HCT116 (cell line): ENCODE results near the gene H2AZ2. TPM values are rescaled to one million over a fixed set of nuclear protein-coding genes. Genes with fewer than 3 reads are reported as not detected.

Experiments used
- ATAC-seq: fragments of 200-7000 bp; cut with Tn5 transposase; 2 replicates; pipeline ENCODE4 v1.9.1; 2020; ENCODE audit warnings: mild to moderate bottlenecking, moderate library complexity
- BruUV-seq: library from RNA; stranded (reverse); fragments of 400-500 nt; replicated peaks from 2 replicates; lab custom pipeline; 2021; lab: Mats Ljungman, UMichigan
- CTCF ChIA-PET: fragments of 300-600 bp; sonication (Branson Sonifier 250); formaldehyde crosslinking; loops from one replicate; lab custom pipeline; 2021; ENCODE audit warnings: antibody characterized with exemption; lab: Charles Lee
- POLR2A ChIA-PET: fragments of 300-600, 350-600 bp; sonication (Branson Sonifier 250); formaldehyde crosslinking; loops from one replicate; lab custom pipeline; 2021; ENCODE audit warnings: antibody characterized with exemption; lab: Charles Lee
- RAD21 ChIA-PET, 2 experiments: fragments of 300-600 bp; sonication (Branson Sonifier 250); formaldehyde crosslinking; loops; one replicate each; lab custom pipeline; 2023; ENCODE audit warnings: low total read pairs in 2 of 2; ENCODE audit not compliant: uncharacterized antibody in 2 of 2, unreplicated experiment in 2 of 2, low non-redundant PET in 1 of 2; lab: Charles Lee
- DNase-seq: peaks from one replicate; pipeline ENCODE4 v3.0.0-alpha.2; 2010; ENCODE audit warnings: low read depth, low spot score
- H2AFZ ChIP-seq: fragments of 200-600 bp; shearing (Covaris generic), sonication (generic); 2 replicates; pipeline ENCODE4 v1.6.1; 2017; ENCODE audit warnings: low read depth, mixed run types, mixed read lengths, antibody characterized with exemption, low read length; ENCODE audit not compliant: poor library complexity, severe bottlenecking
- H3K27ac ChIP-seq: 2 replicates; pipeline ENCODE4 v1.5.1; 2012; ENCODE audit warnings: low read depth, low read length
- H3K27me3 ChIP-seq: fragments of 200-600 bp; sonication (generic); 2 replicates; pipeline ENCODE4 v1.6.1; 2016; ENCODE audit warnings: mixed run types, low read length, mixed read lengths; ENCODE audit not compliant: insufficient read depth
- H3K36me3 ChIP-seq, 2 experiments: fragments of 200-500 bp in 1 of 2; fragments of 200-600 bp in 1 of 2; sonication (Bioruptor generic) in 1 of 2; sonication (generic) in 1 of 2; 2 replicates each; pipeline versions ENCODE4 v1.5.1 to v1.6.1; 2014 to 2016; ENCODE audit warnings: low read length in 2 of 2, inconsistent platforms in 1 of 2, mixed read lengths in 1 of 2, mixed run types in 1 of 2; ENCODE audit not compliant: insufficient read depth in 2 of 2, control insufficient read depth in 1 of 2
- H3K4me1 ChIP-seq, 2 experiments: fragments of 200-600 bp in 1 of 2; sonication (generic) in 1 of 2; 2 replicates each; pipeline versions ENCODE4 v1.5.1 to v1.6.1; 2012 to 2017; ENCODE audit warnings: low read length in 2 of 2, inconsistent platforms in 1 of 2, mild to moderate bottlenecking in 1 of 2, mixed read lengths in 1 of 2, mixed run types in 1 of 2, moderate library complexity in 1 of 2; ENCODE audit not compliant: insufficient read depth in 2 of 2, control insufficient read depth in 1 of 2
- H3K4me2 ChIP-seq: fragments of 200-600 bp; sonication (generic); 2 replicates; pipeline ENCODE4 v1.6.1; 2017; ENCODE audit warnings: mixed run types, low read length, mixed read lengths
- H3K4me3 ChIP-seq, 2 experiments: fragments of 200-600 bp in 1 of 2; sonication (generic) in 1 of 2; replicated peaks in 1 of 2; 2 replicates each; pipeline ENCODE4 v1.5.1; 2011 to 2016; ENCODE audit warnings: low read length in 2 of 2, control low read depth in 1 of 2, low read depth in 1 of 2, mild to moderate bottlenecking in 1 of 2, mixed read lengths in 1 of 2, mixed run types in 1 of 2
- H3K79me2 ChIP-seq: fragments of 200-600 bp; sonication (generic); 2 replicates; pipeline ENCODE4 v1.6.1; 2017; ENCODE audit warnings: mild to moderate bottlenecking, mixed run types, low read length, moderate library complexity, mixed read lengths; ENCODE audit not compliant: insufficient read depth
- H3K9ac ChIP-seq: fragments of 200-600 bp; sonication (generic); 2 replicates; pipeline ENCODE4 v1.6.1; 2016; ENCODE audit warnings: low read length, mixed read lengths
- H3K9me2 ChIP-seq: fragments of 200-600 bp; sonication (generic), shearing (Covaris generic); 2 replicates; pipeline ENCODE4 v1.6.1; 2017; ENCODE audit warnings: mixed run types, mild to moderate bottlenecking, moderate library complexity; ENCODE audit not compliant: insufficient read depth
- H3K9me3 ChIP-seq, 2 experiments: fragments of 200-500 bp in 1 of 2; fragments of 200-600 bp in 1 of 2; sonication (Bioruptor generic) in 1 of 2; sonication (generic) in 1 of 2; 2 replicates each; pipeline ENCODE4 v1.6.1; 2014 to 2017; ENCODE audit warnings: low read length in 2 of 2, mixed read lengths in 2 of 2, inconsistent platforms in 1 of 2, low read depth in 1 of 2, mild to moderate bottlenecking in 1 of 2, mixed run types in 1 of 2, moderate library complexity in 1 of 2; ENCODE audit not compliant: control insufficient read depth in 1 of 2, insufficient read depth in 1 of 2
- H4K20me1 ChIP-seq: fragments of 200-600 bp; sonication (generic), shearing (Covaris generic); 2 replicates; pipeline ENCODE4 v1.6.1; 2017; ENCODE audit warnings: mixed run types, mild to moderate bottlenecking, moderate library complexity; ENCODE audit not compliant: insufficient read depth
- ATF3 ChIP-seq: IDR thresholded peaks from 2 replicates; pipeline ENCODE4 v1.6.1; 2012
- CEBPB ChIP-seq: IDR thresholded peaks from 2 replicates; pipeline ENCODE4 v1.6.1; 2012; ENCODE audit warnings: low read depth
- POLR2A ChIP-seq: IDR thresholded peaks from 2 replicates; pipeline ENCODE4 v1.7.0; 2011; ENCODE audit warnings: borderline replicate concordance; ENCODE audit not compliant: insufficient read depth, insufficient read length; ENCODE audit errors: extremely low read depth
- POLR2AphosphoS5 ChIP-seq: IDR thresholded peaks from 2 replicates; pipeline ENCODE4 v1.6.1; 2011; ENCODE audit warnings: mild to moderate bottlenecking, low read depth, low read length, moderate library complexity
- REST ChIP-seq: IDR thresholded peaks from 2 replicates; pipeline ENCODE4 v1.6.1; 2012; ENCODE audit warnings: low read depth
- SP1 ChIP-seq: IDR thresholded peaks from 2 replicates; pipeline ENCODE4 v1.6.1; 2012; ENCODE audit warnings: low read depth
- YY1 ChIP-seq: IDR thresholded peaks from 2 replicates; pipeline ENCODE4 v1.6.1; 2011; ENCODE audit warnings: low read length, low read depth, moderate library complexity, mild to moderate bottlenecking; ENCODE audit not compliant: insufficient replicate concordance; ENCODE audit errors: extremely low read depth
- ZFX ChIP-seq: fragments of 450-650 bp; IDR thresholded peaks from 2 replicates; pipeline ENCODE4 v1.6.1; 2017
- ZNF274 ChIP-seq: fragments of 200-500 bp; sonication (Bioruptor generic); IDR thresholded peaks from 2 replicates; pipeline ENCODE4 v1.6.1; 2014; ENCODE audit warnings: mild to moderate bottlenecking, low read depth, low read length, inconsistent platforms
- intact Hi-C: fragments of 100-400 bp; cut with micrococcal nuclease; formaldehyde crosslinking; loops from 2 replicates; pipeline ENCODE4 v1.10.0; 2022
- total RNA-seq: library from RNA; stranded (reverse); gene quantifications from one replicate; pipeline ENCODE4 v1.2.1, GENCODE V29; 2021; ENCODE audit not compliant: unreplicated experiment
- TF ChIP-seq, protein P1 (sequence below): IDR thresholded peaks from 2 replicates; pipeline ENCODE4 v1.6.1; 2011; ENCODE audit warnings: mild to moderate bottlenecking, low read length, moderate library complexity; ENCODE audit not compliant: insufficient replicate concordance; ENCODE audit errors: extremely low read depth
- TF ChIP-seq, protein P2 (sequence below): IDR thresholded peaks from 2 replicates; pipeline ENCODE4 v1.6.1; 2012
- TF ChIP-seq, protein P3 (sequence below), 3 experiments: fragments of 200-600 bp in 1 of 3; sonication (generic) in 1 of 3; IDR thresholded peaks in 2 of 3; conservative IDR thresholded peaks in 1 of 3; 2 replicates each; pipeline ENCODE4 v1.5.1; 2012 to 2017; ENCODE audit warnings: low read depth in 2 of 3, low read length in 2 of 3, antibody characterized with exemption in 1 of 3, borderline replicate concordance in 1 of 3, control low read depth in 1 of 3, mild to moderate bottlenecking in 1 of 3, mixed read lengths in 1 of 3, mixed run types in 1 of 3, moderate library complexity in 1 of 3; ENCODE audit not compliant: insufficient read depth in 1 of 3

The H2AZ2 gene
- total RNA-seq, 1 experiment from 2014 or later, result 226 TPM

DNA sequence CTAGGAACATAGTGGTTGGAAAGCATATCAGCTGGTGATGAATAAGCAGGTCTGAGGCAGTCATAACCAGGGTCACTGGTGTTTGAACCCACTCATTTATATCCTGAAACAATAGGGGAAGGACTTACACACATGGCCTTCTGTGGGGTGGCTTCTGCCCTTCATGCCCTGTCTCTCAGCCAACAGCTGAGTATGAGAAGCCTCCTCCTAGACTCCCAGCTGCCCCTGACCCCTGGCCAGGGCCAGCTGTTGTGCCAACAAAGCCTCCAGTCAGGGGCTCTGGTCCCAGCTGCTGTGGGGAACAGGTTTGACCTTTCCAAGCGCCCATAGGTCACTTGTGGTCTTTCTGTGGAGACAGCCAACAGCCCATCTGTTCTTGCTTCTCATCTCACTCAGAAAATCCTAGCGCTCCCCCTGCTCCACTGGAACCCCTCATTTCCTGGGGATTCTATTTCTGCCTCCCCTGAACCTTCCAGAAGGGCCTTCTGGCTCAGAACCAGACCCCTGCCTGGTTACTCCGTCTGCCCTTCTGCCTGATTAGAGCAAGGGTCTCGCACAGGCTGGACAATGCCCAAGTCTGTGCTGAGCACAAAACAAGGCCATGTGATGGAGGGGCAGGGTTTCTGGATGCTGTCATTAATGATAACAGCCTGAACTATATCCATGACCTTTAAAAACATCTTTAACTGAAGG is 47.1 kb upstream of the H2AZ2 start:
- ChIA-PET RAD21 (no interaction called here), CTCF (no interaction called here), POLR2A (interaction anchor here (1.3 kb wide), 1 partner anchor 9 kb away, joined by 4 read pairs; no protein-coding TSS in a partner anchor)
- Histone ChIP-seq H3K9me2 (no peaks in the 10 kb centered on the region), H3K9ac (no peak overlapping the region), H3K79me2 (no peaks in the 10 kb centered on the region), H3K4me2 (no peak overlapping the region), H3K9me3 (no peaks in the 10 kb centered on the region), H3K4me1 (no peaks in the 10 kb centered on the region), H3K27ac (no peak overlapping the region), H3K4me3 (no peak overlapping the region), H2AFZ (no peak overlapping the region), H3K36me3 (no peaks in the 10 kb centered on the region), H3K27me3 (no peaks in the 10 kb centered on the region), H4K20me1 (no peaks in the 10 kb centered on the region)
- TF ChIP-seq POLR2A, result no peak
- TF ChIP-seq SP1, result no peak
- TF ChIP-seq, protein P1, sequence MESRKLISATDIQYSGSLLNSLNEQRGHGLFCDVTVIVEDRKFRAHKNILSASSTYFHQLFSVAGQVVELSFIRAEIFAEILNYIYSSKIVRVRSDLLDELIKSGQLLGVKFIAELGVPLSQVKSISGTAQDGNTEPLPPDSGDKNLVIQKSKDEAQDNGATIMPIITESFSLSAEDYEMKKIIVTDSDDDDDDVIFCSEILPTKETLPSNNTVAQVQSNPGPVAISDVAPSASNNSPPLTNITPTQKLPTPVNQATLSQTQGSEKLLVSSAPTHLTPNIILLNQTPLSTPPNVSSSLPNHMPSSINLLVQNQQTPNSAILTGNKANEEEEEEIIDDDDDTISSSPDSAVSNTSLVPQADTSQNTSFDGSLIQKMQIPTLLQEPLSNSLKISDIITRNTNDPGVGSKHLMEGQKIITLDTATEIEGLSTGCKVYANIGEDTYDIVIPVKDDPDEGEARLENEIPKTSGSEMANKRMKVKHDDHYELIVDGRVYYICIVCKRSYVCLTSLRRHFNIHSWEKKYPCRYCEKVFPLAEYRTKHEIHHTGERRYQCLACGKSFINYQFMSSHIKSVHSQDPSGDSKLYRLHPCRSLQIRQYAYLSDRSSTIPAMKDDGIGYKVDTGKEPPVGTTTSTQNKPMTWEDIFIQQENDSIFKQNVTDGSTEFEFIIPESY, result no peak
- TF ChIP-seq ZFX, result no peak
- TF ChIP-seq CEBPB, result no peak
- no peak for TF ChIP-seq POLR2AphosphoS5
- TF ChIP-seq, protein P2, sequence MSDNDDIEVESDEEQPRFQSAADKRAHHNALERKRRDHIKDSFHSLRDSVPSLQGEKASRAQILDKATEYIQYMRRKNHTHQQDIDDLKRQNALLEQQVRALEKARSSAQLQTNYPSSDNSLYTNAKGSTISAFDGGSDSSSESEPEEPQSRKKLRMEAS, result no peak
- no peak for TF ChIP-seq ZNF274
- no peak for TF ChIP-seq REST
- no peak for TF ChIP-seq ATF3
- TF ChIP-seq, protein P3, sequence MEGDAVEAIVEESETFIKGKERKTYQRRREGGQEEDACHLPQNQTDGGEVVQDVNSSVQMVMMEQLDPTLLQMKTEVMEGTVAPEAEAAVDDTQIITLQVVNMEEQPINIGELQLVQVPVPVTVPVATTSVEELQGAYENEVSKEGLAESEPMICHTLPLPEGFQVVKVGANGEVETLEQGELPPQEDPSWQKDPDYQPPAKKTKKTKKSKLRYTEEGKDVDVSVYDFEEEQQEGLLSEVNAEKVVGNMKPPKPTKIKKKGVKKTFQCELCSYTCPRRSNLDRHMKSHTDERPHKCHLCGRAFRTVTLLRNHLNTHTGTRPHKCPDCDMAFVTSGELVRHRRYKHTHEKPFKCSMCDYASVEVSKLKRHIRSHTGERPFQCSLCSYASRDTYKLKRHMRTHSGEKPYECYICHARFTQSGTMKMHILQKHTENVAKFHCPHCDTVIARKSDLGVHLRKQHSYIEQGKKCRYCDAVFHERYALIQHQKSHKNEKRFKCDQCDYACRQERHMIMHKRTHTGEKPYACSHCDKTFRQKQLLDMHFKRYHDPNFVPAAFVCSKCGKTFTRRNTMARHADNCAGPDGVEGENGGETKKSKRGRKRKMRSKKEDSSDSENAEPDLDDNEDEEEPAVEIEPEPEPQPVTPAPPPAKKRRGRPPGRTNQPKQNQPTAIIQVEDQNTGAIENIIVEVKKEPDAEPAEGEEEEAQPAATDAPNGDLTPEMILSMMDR (IDR thresholded peaks at IDR 0.05 in 2 of 3, conservative IDR thresholded peaks at IDR 0.05 in 1 of 3; ENCODE audit: borderline replicate concordance in 1 of 3, insufficient read depth in 1 of 3, low read depth in 2 of 3, low read length in 2 of 3), result no peak
- TF ChIP-seq YY1, result no peak
- ATAC-seq, result no peak
- BruUV-seq, result no TSS peak
- DNase-seq, result no peak
- intact Hi-C loops, result no loop called here
